Endometrial microvascular endothelial cells (primary cell): ENCODE data around the gene IVD. TPM values are rescaled to one million over a fixed set of nuclear protein-coding genes. Genes with fewer than 3 reads are reported as not detected.

Experiments
- in situ Hi-C: cut with HindIII; loops from 2 replicates; pipeline ENCODE4 v1.10.0; 2017; ENCODE audit warnings: low sequenced_read_pairs, low pct_unique_long_range_greater_than_20kb; ENCODE audit errors: inconsistent ontology term
- total RNA-seq: library from RNA; depleted of rRNA; stranded (reverse); fragments of >200 nt; gene quantifications from one replicate; pipeline ENCODE4 v1.2.3, GENCODE V29; 2015; ENCODE audit errors: inconsistent ontology term

IVD gene
- total RNA-seq, 1 donor from 2014 or later = 37.2 TPM

DNA sequence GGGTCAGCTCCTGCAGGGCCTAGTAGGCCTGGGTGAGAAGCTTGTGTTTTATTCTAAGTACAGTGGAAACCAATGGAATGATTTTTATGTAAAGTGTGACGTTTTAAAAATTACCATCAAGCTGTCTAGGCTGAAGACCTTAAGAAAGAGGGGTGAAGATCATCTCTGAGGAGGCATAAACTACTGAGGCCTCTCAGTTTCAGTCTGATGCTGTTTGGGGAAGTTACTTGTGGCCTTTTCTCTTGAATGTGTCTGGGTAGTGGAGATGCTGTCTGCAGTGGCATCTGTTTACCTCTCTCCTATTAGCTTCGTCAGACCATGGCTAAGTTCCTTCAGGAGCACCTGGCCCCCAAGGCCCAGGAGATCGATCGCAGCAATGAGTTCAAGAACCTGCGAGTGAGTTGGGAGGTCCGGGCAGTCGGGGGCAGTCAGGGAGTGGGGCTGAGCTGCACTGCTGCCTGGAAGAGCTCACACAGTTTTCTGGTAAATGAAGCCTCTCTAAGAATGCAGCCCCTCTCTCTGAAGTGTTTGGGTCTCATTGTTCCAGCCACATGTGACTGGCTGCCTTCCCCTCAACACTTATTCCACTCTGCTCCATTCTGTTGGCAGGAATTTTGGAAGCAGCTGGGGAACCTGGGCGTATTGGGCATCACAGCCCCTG lies 1.9 kb downstream of the IVD start:
- in situ Hi-C loops = no loop called here

DNA sequence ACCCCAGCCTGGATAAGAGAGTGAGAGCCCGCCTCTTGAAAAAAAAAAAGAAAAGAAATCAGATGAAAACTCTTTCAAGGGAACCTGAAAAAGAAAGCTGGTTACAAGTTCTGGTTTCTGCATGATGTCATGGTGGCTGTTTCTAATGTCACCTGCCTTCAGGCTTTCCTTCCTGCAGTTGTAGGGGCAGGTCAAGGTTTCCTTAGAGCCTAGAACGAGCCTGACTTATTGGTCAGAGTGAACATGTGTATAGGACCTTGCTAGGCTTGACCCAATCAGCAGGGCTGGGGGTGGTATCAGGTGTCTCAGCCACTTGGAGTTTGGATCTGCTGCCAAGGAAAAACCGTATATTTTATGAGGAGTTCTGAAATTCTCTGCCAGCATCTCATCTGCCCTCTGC lies 3.8 kb downstream of the IVD start:
- in situ Hi-C loops = no loop called here

DNA sequence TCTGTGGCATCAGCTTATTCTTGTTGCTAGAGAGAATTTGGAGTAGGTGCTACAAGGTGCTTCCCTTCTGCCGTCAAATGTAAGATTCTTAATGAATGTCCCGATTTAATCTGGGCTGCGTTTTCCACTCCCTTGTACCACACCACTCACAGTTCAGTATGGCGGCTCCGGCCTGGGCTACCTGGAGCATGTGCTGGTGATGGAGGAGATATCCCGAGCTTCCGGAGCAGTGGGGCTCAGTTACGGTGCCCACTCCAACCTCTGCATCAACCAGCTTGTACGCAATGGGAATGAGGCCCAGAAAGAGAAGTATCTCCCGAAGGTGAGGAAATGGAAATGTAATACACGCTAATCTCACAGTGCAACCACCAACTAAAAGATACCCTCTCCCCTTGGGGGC lies 4.9 kb downstream of the IVD start:
- in situ Hi-C loops = no loop called here

DNA sequence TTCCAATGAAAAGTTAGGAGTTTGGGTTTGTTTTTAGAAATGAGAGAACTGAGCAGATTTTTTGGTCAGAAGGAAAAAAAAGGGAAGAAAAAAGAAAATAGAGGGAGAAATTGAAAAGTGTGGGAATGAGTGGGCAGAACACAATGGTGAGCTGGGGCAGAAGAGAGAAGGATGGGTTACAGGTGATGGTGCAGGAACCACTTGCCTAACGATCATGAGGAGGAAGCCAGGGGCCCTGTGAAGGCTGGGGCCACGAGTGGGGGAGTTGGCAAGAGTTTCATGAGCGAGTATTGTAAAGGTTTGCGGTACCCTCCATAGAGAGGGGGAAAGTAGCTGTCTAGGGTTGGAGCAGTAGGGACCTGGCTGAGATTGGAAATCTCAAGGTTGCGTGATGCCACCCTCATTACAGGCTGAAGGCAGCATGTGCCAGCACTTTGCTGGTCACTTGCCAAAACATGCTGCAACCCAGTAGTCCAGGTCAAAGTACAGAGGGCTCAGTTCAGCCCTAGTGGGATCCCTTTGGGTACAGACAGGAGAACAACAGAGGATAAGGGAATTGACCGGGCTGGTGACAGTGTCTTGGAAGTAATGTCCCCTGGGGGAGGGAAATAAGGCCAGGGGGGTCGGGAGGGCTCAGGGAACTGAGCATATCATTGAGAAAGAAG lies 6.6 kb downstream of the IVD start:
- in situ Hi-C loops = no loop called here

DNA sequence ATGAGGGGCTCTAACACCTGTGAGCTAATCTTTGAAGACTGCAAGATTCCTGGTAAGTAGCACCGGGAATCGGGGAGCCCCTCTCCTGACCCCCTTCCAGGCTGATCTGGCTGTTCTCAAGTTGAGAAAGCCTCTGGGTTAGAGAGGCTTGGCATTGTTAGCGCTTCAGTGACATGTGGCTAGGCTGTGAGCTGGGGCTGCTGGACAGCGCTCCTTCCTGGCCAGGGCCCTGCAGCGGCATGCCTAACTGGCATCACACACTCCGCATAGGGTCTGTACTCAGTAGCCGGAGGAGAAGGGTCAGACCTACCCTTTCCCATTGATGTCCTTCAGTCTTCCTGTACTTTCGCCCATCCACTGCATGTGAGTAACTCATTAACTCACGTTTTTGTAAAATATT lies 7.4 kb downstream of the IVD start:
- in situ Hi-C loops = no loop called here

DNA sequence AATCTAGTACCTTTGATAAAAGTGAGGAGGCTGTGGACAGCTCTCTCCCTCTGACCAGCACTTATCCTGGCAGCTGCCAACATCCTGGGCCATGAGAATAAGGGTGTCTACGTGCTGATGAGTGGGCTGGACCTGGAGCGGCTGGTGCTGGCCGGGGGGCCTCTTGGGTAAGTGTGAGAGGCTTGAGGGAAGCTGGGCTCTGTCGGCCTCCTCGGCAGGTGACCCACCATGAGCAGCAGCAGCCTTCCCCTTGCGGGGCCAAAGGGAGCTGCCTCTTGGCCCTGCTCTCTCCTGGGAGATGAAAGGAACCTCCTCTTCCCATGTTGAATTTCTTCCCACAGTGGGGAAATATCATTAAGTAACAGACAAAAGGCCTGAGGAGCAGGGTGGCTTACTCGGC lies 9.2 kb downstream of the IVD start:
- in situ Hi-C loops = no loop called here

DNA sequence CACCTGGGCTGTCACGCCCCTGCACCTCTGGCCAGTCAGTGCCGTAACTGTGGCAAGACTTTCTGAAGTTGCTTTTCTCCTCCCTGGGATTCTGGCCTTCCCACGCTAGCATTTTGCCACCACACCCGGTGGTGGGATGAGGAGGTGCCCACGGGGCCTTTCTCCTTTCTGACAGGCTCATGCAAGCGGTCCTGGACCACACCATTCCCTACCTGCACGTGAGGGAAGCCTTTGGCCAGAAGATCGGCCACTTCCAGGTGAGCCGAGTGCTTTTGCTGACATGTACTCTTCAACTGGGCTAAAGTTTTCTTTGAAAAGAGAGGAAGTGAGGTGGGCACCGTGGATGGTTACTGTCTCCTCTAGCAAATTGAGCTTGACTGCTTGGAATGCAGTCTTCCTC lies 9.6 kb downstream of the IVD start:
- in situ Hi-C loops = no loop called here

DNA sequence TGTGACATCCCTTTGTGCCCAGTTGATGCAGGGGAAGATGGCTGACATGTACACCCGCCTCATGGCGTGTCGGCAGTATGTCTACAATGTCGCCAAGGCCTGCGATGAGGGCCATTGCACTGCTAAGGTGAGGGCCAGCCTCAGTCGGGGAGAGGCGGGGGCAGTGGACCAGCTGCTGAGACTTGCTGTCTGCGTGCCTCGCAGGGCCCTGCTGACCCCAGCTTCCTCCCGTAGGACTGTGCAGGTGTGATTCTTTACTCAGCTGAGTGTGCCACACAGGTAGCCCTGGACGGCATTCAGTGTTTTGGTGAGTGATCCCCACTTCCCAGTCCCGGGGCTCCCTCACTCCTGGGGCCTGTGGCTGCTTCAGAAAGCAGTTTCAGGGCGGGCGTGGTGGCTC lies 10.5 kb downstream of the IVD start:
- in situ Hi-C loops = no loop called here

DNA sequence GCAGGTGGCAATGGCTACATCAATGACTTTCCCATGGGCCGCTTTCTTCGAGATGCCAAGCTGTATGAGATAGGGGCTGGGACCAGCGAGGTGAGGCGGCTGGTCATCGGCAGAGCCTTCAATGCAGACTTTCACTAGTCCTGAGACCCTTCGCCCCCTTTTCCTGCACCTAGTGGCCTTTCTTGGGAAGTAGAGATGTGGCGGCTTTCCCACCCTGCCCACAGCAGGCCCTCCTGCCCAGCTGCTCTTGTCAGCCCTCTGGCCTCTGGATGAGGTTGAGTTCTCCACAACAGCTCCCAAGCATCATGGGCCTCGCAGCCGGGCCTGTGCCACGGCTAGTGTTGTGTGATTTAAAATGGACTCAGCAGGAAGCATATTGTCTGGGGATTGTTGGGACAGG lies 12.5 kb downstream of the IVD start:
- in situ Hi-C loops = no loop called here

DNA sequence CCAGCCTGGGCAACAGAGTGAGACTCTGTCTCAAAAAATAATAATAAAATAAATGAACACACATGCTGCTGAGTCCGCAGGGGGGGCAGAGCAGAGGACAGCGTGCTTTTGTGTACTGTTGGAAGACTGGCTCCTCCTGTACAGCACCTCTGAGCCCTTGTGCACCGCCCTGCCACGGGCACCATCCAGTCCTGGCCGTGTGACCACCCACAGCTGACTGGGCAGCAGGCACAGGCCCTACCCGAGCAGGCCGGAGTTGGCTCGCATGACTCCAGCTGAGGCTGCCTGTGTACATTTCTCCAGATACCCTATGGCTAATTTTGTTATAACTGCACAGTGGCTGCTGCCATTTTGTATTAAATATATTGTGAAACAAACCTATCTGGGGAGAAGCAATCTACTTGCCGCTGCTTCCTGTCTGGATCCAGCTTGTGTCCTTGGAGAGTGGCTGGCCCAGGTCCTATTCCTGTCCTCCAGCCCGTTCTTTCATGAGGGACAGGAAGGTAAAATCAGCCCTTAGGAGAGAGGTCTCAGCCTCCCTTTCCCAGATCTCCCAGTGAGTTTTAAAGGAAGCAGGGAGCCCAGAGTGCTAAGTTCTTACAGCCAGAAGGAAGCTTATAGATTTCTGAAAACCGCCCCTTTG lies 14.6 kb downstream of the IVD start:
- in situ Hi-C loops = no loop called here

DNA sequence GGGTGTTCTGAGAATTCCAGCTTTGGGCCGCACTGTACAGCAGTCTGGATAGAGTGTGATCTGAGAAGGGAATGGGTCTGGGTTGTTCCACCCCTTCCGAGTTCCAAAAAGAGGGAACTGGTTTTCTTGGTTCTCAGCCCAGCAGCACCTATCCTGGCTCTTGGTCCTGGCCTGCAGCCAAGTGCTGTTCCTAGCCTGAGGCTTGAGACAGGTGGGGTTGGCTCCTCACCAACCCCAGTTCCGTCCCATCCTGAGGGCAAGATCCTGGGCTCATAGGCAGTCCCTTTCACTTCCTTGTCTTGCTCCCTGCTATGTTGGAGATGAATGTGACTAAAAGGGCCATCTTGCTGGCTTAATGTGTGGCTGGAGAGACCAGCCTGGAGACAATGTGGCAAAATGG lies 15.2 kb downstream of the IVD start:
- in situ Hi-C loops = no loop called here

DNA sequence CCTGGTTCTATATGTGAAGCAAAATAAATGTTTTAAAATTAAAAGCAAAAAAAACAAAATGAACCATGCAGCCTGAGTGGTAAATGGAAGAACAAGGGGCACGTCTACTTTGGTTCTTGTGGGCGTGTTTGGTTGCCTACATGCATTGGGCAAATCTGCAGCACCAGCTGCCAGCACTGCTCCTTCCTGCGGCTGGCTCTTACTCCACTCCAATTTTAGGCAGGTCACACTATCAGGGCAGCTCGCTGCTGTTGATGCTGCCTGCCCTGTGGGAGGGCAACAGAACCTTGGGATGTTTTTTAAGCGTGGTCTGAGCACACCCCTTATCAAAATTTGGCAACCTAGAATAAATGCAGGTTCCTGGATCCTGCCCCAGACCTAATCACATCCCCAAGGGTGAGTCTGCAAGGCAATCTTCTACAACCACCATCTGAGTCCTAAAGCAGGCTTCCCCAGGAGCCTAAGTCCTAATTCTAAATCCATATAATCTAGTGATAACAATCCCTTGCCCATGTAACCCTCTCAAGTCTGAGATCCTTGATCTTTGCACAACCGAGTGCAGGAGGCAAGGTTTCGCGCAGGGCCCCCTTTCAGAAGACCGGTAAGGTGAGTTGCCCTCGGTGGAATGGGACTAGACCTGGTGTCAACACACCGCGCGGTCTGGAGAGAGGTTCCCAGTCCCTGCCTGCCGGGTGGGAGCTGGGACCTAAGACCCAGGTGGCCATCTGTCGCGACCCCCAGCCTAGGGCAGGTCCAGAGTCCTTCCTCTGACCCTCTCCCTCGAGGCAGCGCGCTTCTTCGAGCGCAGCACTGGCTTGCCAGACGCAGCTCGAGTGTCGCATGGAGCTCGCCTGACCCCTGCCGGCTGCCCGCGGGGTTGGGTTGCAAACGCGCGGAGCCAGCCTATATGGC lies 15.9 kb downstream of the IVD start:
- in situ Hi-C loops = no loop called here

DNA sequence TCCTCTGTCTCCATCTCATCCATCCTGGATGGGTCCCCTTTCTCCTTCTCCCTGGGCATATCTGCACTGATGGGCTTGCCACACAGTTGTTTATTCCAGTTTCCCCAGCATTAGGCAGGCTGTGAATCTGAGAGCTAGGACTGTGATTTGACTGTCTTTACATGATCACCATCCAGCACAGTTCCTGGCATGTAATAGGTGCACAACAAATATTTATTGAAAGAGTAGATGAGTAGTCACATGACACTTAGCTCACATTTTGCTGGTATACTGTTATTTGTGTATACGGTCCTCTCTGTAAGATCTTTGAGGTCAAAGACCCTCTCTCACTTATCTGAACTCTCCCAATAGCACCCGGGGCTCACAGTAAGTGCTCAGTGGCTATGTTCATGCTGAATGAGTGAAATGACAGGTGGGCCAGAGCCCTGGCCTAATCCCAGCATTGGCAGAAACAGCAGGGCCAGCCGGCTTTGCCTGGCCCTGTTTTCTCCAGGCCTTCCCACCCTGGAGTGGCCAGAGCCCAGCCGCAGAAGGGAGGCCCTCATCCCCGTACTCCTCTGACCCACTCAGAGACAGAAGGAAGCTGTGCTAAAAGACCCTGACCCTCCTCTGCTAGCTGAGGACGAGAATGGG lies 19.0 kb downstream of the IVD start:
- in situ Hi-C loops = no loop called here

DNA sequence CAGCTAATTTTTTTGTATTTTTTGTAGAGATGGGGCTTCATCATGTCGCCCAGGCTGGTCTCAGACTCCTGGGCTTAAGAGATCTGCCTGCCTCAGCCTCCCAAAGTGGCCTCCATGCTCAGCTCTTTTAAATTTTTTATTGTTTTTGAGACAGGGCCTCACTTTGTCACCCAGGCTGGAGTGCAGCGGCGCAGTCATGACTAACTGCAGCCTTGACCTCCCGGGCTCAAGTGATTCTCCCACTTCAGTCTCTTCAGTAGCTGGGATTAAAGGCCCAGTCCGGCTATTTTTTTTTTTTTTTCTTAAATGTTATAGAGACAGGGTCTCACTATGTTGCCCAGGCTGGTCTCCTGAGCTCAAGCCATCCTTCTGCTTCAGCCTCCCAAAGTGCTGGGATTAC lies 20.1 kb downstream of the IVD start:
- in situ Hi-C loops = no loop called here

DNA sequence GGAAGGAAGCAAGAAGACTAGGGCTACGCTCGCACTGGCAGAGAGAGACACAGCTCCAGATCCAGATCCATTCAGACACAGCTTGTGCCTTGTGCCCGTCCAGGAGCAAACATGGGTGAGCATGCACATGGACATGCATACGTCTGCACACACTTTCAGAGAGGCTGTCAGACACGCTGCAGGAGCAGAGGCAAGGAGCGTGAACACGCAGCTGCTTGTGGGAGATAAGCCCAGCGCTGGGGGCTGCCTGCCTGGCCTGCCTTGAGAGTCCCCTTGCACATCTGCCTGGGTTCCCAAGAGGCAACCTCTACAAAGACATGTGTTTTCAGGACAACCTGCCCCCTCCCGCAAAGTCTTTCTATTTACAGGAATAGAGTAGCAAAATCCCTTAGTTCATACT lies 21.6 kb downstream of the IVD start:
- in situ Hi-C loops = no loop called here

DNA sequence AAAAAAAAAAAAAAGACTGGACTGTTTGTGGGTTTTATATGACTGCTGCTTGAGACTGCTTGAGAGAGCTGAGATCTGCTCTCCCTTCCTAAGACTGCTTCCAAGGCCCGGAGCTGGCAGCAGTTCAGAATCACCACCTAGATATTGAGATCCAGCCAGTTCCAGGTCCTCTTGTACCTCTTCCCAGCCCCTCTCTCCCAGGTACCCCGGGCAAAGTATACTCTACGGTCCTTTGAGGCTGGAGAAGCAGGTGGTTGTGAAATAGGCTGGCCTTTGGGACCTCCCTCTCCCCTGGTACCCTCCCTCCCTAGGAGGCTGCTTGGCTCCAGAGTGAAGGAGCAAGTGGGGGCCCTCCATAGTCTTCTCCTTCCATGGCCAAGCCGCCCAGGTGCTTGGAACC lies 22.6 kb downstream of the IVD start:
- in situ Hi-C loops = no loop called here

DNA sequence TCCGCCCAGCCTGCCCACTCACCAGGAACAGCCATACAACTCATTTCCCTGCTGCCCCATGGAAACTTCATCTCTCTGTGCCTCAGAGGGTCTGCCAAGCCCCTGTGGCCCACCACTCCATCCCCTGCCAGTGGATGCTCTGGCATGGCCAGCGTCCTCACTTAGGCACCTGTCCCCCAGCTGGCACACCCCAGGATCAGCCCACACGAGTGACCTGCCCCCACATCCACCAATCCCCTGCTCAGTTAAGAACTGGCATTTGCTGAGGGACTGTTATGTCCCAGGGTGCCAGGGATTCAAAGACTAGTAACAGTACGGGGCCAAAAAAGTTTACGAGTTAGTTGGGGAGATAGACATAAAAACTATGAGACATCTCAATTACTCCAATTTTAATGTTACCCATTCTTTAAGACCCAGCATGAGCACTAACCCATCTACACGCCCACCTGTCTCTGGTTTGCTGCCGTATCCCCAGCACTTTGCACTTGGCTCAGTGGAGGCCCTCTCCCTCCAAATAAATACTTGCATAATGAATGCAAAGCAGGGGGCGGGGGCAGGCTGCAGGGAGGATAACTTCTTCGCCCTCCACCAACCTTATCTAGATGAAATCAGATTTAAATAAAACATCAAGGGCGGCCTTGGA lies 23.6 kb downstream of the IVD start:
- in situ Hi-C loops = no loop called here

DNA sequence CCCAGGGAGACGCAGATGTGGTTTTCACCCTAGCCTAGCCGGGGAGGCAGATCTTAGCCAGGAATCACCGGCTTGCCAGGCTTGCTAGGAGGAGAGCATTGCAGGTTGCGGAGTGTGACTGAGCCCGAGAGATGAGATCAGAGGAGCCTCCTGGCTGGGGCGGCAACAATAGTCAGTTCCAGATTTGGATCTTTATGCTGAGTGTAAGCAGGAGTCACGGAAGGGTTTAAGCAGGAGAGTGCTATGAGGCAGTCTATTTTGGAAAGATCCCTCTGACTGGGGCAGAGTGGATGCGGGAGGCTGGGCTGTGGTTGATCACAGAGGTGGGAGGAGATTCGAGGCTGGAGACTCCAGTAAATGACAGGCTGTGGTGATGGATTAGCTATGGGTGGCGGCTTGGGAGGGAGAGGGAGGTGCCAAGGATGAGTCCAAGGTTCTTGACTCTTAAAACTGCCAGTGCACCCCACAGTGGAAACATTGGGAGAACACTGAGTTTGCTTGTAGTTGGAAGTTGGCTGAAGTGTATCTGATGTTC lies 24.7 kb downstream of the IVD start:
- in situ Hi-C loops = no loop called here
